DND-41 (cell line): ENCODE measurements around the gene CEP295NL.

ENCODE experiments used
- ATAC-seq: fragments of 200-7000 bp; cut with Tn5 transposase; 3 replicates; pipeline ENCODE4 v1.9.1; 2021; ENCODE audit warnings: low read depth; ENCODE audit not compliant: insufficient read depth
- DNase-seq: peaks from one replicate; pipeline ENCODE4 v3.0.0-alpha.2; 2020
- H2AFZ ChIP-seq: 2 replicates; pipeline ENCODE4 v1.6.0; 2012; ENCODE audit warnings: low read depth, low read length
- H3K27ac ChIP-seq: 2 replicates; pipeline ENCODE4 v1.5.1; 2012; ENCODE audit warnings: low read length, inconsistent platforms
- H3K27me3 ChIP-seq: fragments of 200-600 bp; sonication (generic); 2 replicates; pipeline ENCODE4 v1.6.0; 2012; ENCODE audit warnings: low read length, mild to moderate bottlenecking, inconsistent platforms; ENCODE audit not compliant: insufficient read depth, poor library complexity
- H3K36me3 ChIP-seq: 2 replicates; pipeline ENCODE4 v1.5.1; 2012; ENCODE audit warnings: low read length, inconsistent platforms; ENCODE audit not compliant: insufficient read depth
- H3K4me1 ChIP-seq: 2 replicates; pipeline ENCODE4 v1.5.1; 2012; ENCODE audit warnings: mild to moderate bottlenecking, low read length; ENCODE audit not compliant: insufficient read depth
- H3K4me2 ChIP-seq: 2 replicates; pipeline ENCODE4 v1.6.0; 2012; ENCODE audit warnings: mild to moderate bottlenecking, moderate library complexity, low read length, inconsistent platforms; ENCODE audit not compliant: insufficient read depth
- H3K4me3 ChIP-seq, 2 experiments: fragments of 200-600 bp in 1 of 2; shearing (Covaris generic) in 1 of 2; 2 replicates each; pipeline ENCODE4 v1.5.1; 2012 to 2016; ENCODE audit warnings: inconsistent platforms in 2 of 2, low read length in 2 of 2, mild to moderate bottlenecking in 2 of 2, low read depth in 1 of 2, moderate library complexity in 1 of 2
- H3K79me2 ChIP-seq: 2 replicates; pipeline ENCODE4 v1.6.0; 2012; ENCODE audit warnings: low read length, inconsistent platforms; ENCODE audit not compliant: insufficient read depth
- H3K9ac ChIP-seq: 2 replicates; pipeline ENCODE4 v1.6.0; 2012; ENCODE audit warnings: low read depth, mild to moderate bottlenecking, inconsistent platforms, low read length, moderate library complexity
- H3K9me3 ChIP-seq: 2 replicates; pipeline ENCODE4 v1.5.1; 2012; ENCODE audit warnings: low read length, moderate library complexity, mild to moderate bottlenecking, inconsistent platforms; ENCODE audit not compliant: insufficient read depth, severe bottlenecking
- H4K20me1 ChIP-seq: 2 replicates; pipeline ENCODE4 v1.6.0; 2012; ENCODE audit warnings: low read length; ENCODE audit not compliant: insufficient read depth
- CTCF ChIP-seq: IDR thresholded peaks from 2 replicates; pipeline ENCODE4 v1.5.1; 2012; ENCODE audit warnings: borderline replicate concordance, low read length, moderate library complexity, mild to moderate bottlenecking; ENCODE audit not compliant: poor library complexity, severe bottlenecking; ENCODE audit errors: extremely low read depth
- EZH2 ChIP-seq: IDR thresholded peaks from 3 replicates; pipeline ENCODE4 v1.6.1; 2012; ENCODE audit warnings: borderline replicate concordance, low read depth, mild to moderate bottlenecking, moderate library complexity, low read length, inconsistent platforms; ENCODE audit not compliant: severe bottlenecking

Gene CEP295NL

GRCh38 chr17:78940708-78941107 is 37.7 kb upstream of the CEP295NL start:
- ATAC-seq (no peak), DNase-seq (no peak)
- H3K79me2 ChIP-seq, result no peaks in the 10 kb centered on the region
- H3K4me3 ChIP-seq, result no peak overlapping the region
- no peaks in the 10 kb centered on the region for H4K20me1 ChIP-seq
- no peaks in the 10 kb centered on the region for H3K27me3 ChIP-seq
- no peaks in the 10 kb centered on the region for H3K9me3 ChIP-seq
- H3K27ac ChIP-seq, result no peak overlapping the region
- no peaks in the 10 kb centered on the region for H3K36me3 ChIP-seq
- TF ChIP-seq CTCF, result no peak
- no peak for TF ChIP-seq EZH2
- no peak overlapping the region for H3K9ac ChIP-seq
- no peak overlapping the region for H2AFZ ChIP-seq
- no peak overlapping the region for H3K4me2 ChIP-seq
- H3K4me1 ChIP-seq, result no peaks in the 10 kb centered on the region

GRCh38 chr17:78940258-78940657 is 37.3 kb upstream of the CEP295NL start:
- H3K27ac ChIP-seq, result no peak overlapping the region
- no peak overlapping the region for H3K4me2 ChIP-seq
- H3K4me3 ChIP-seq, result no peak overlapping the region
- ATAC-seq (no peak), DNase-seq (no peak)
- no peaks in the 10 kb centered on the region for H3K4me1 ChIP-seq
- no peak for TF ChIP-seq CTCF
- TF ChIP-seq EZH2, result no peak
- no peaks in the 10 kb centered on the region for H3K79me2 ChIP-seq
- H3K9me3 ChIP-seq, result no peaks in the 10 kb centered on the region
- no peak overlapping the region for H2AFZ ChIP-seq
- no peaks in the 10 kb centered on the region for H4K20me1 ChIP-seq
- H3K36me3 ChIP-seq, result no peaks in the 10 kb centered on the region
- no peaks in the 10 kb centered on the region for H3K27me3 ChIP-seq
- H3K9ac ChIP-seq, result no peak overlapping the region

GRCh38 chr17:78939615-78940014 is 36.6 kb upstream of the CEP295NL start:
- H3K4me1 ChIP-seq, result no peaks in the 10 kb centered on the region
- no peak for TF ChIP-seq CTCF
- TF ChIP-seq EZH2, result no peak

GRCh38 chr17:78937561-78937960 is 34.6 kb upstream of the CEP295NL start:
- no peak overlapping the region for H3K4me2 ChIP-seq

More at GRCh38 chr17:78939615-78940014, 36.6 kb upstream of the CEP295NL start:
- Histone ChIP-seq H3K4me3 (no peak overlapping the region), H3K36me3 (no peaks in the 10 kb centered on the region), H3K4me2 (no peak overlapping the region), H3K9ac (no peak overlapping the region), H3K27ac (no peak overlapping the region), H3K9me3 (no peaks in the 10 kb centered on the region), H3K27me3 (no peaks in the 10 kb centered on the region), H3K79me2 (no peaks in the 10 kb centered on the region), H2AFZ (no peak overlapping the region), H4K20me1 (no peaks in the 10 kb centered on the region)
- DNase-seq (no peak), ATAC-seq (no peak)

More at GRCh38 chr17:78937561-78937960, 34.6 kb upstream of the CEP295NL start:
- Histone ChIP-seq H3K79me2 (no peaks in the 10 kb centered on the region), H3K9ac (no peak overlapping the region), H4K20me1 (no peaks in the 10 kb centered on the region), H3K27ac (no peak overlapping the region), H3K4me1 (no peaks in the 10 kb centered on the region), H3K4me3 (no peak overlapping the region), H2AFZ (no peak overlapping the region), H3K9me3 (no peaks in the 10 kb centered on the region), H3K27me3 (no peaks in the 10 kb centered on the region), H3K36me3 (no peaks in the 10 kb centered on the region)
- no peak for TF ChIP-seq EZH2
- TF ChIP-seq CTCF, result no peak
- ATAC-seq (no peak), DNase-seq (no peak)
